GM21529 (cell line): ENCODE data around the gene CHRNA4.

Source experiments
- ATAC-seq: cut with Tn5 transposase; IDR thresholded peaks from one replicate; pipeline ENCODE4 v1.9.1; 2021; ENCODE audit not compliant: unreplicated experiment

The CHRNA4 gene

GRCh38 chr20:63360850-63361518 is at the start of gene CHRNA4:
CHRNA4 (minus strand) TSS chr20:63361349; CDS start chr20:63361165, 184 bp downstream.
- no peak for ATAC-seq

- ATAC-seq = no peak
These were observed 48.8 kb upstream of the CHRNA4 start for GRCh38 chr20:63409834-63410435.

GRCh38 chr20:63409066-63409833 is 48.1 kb upstream of the CHRNA4 start:
- no peak for ATAC-seq

- ATAC-seq = no peak
These were observed 47.5 kb upstream of the CHRNA4 start for GRCh38 chr20:63408684-63409046.

- no peak for ATAC-seq
These were observed 47.0 kb upstream of the CHRNA4 start for GRCh38 chr20:63407928-63408683.

GRCh38 chr20:63406617-63407245 is 45.6 kb upstream of the CHRNA4 start:
- no peak for ATAC-seq

- no peak for ATAC-seq
These were observed 44.9 kb upstream of the CHRNA4 start for GRCh38 chr20:63406011-63406410.

- ATAC-seq = no peak
These were observed 44.1 kb upstream of the CHRNA4 start for GRCh38 chr20:63405102-63405730.

- no peak for ATAC-seq
These were observed 43.3 kb upstream of the CHRNA4 start for GRCh38 chr20:63404129-63405085.

- no peak for ATAC-seq
These were observed 42.4 kb upstream of the CHRNA4 start for GRCh38 chr20:63403403-63404105.

- no peak for ATAC-seq
These were observed 41.7 kb upstream of the CHRNA4 start for GRCh38 chr20:63402860-63403220.

- ATAC-seq = no peak
These were observed 41.2 kb upstream of the CHRNA4 start for GRCh38 chr20:63402181-63402859.

GRCh38 chr20:63401384-63402110 is 40.4 kb upstream of the CHRNA4 start:
- no peak for ATAC-seq

- ATAC-seq = no peak
These were observed 39.5 kb upstream of the CHRNA4 start for GRCh38 chr20:63400486-63401210.

GRCh38 chr20:63399596-63400375 is 38.6 kb upstream of the CHRNA4 start:
- ATAC-seq = no peak
